Thyroid gland (tissue), 4 donors: ENCODE results near the gene DCP2.

Experiments used
- CTCF ChIP-seq, 6 experiments: fragments of 200-600 bp in 3 of 6; fragments of 450-650 bp in 3 of 6; sonication (generic) in 3 of 6; IDR thresholded peaks; one replicate each; pipeline ENCODE4 v1.5.1; 2016 to 2019; ENCODE audit warnings: antibody characterized with exemption in 6 of 6, mild to moderate bottlenecking in 2 of 6, inconsistent platforms in 1 of 6, moderate library complexity in 1 of 6
- POLR2A ChIP-seq, 2 donors: fragments of 450-650 bp; IDR thresholded peaks; one replicate each; pipeline ENCODE4 v1.6.1; 2017; ENCODE audit warnings: antibody characterized with exemption in 2 of 2, mild to moderate bottlenecking in 2 of 2, moderate library complexity in 1 of 2

DNA sequence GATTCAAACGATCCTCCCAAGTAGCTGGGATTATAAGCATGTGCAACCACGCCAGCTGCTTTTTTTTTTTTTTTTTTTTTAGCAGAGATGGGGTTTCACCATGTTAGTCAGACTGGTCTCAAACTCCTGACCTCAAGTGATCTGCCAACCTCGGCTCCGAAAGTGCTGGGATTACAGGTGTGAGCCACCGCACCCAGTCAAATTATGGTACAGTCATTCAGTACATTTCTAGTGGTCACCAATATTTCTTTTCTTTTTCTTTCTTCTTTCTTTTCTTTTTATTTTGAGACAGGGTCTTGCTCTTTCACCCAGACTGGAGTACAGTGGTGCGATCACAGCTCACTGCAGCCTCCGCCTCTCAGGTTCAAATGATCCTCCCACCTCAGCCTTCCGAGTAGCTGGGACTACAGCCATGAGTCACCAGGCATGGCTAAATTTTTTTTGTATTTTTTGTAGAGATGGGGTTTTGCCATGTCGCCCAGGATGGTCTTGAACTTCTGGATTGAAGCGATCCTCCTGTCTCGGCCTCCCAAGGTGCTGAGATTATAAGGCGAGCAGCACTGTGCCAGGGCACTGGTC is 25.4 kb upstream of the DCP2 start:
- TF ChIP-seq CTCF (IDR thresholded peaks at IDR 0.05) (no peak), POLR2A (IDR thresholded peaks at IDR 0.05) (no peak)
